H54 (cell line): Measurements from ENCODE around the gene ZNF503.

Experiments used
- DNase-seq: peaks from one replicate; pipeline ENCODE4 v3.0.0; 2011; ENCODE audit warnings: low spot score, mixed read lengths; ENCODE audit not compliant: insufficient read length
- FAIRE-seq: peaks from 3 replicates; lab custom pipeline; 2011; peaks lifted over from hg19 to GRCh38; lab: Jason Lieb, UNC
- POLR2A ChIP-seq: IDR thresholded peaks from 2 replicates; pipeline ENCODE4 v1.6.1; 2011; ENCODE audit warnings: low read depth, mild to moderate bottlenecking, low read length

Gene ZNF503

DNA sequence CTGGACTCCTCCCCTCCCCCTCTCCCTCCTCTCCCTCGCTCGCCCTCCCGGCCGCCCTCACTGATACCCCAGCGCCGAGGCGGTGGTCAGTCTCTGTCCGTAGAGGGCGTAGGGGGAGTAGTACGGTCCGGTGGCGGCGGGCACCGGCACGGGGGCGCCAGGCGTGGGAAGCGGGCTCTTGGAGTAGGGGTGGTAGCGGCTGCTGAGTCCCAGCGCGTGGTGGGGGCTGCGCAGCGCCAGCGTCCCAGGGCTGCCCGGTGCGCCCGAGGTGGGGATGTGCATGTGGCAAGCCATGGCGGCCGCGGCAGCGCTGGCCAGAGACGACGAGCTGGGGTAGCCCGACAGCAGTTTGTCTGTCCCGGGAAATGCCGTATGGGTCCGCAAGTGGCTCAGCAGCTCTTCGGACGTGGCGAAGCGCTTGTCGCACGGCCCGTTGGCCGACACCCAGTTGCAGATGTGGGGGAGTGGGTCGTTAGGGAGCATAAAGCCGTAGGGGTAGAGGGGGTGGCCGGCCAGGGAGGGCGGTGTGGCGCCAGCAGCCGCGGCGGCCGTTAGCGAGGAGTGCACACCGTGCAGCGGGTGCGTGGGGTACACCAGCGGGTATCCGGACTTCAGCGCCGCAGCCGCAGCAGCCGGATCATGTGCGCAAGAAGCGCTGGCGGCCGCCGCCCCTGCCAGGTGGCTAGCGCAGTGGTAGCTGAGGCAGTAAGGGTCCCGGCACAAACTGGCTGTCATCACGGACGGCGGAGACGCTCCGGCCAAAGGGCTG, 2.7 kb downstream of the ZNF503 start:
- TF ChIP-seq POLR2A: no peak
- FAIRE-seq (no peak), DNase-seq (no peak)

GRCh38 chr10:75398200-75398691, 3.3 kb downstream of the ZNF503 start:
- FAIRE-seq: no peak

DNA sequence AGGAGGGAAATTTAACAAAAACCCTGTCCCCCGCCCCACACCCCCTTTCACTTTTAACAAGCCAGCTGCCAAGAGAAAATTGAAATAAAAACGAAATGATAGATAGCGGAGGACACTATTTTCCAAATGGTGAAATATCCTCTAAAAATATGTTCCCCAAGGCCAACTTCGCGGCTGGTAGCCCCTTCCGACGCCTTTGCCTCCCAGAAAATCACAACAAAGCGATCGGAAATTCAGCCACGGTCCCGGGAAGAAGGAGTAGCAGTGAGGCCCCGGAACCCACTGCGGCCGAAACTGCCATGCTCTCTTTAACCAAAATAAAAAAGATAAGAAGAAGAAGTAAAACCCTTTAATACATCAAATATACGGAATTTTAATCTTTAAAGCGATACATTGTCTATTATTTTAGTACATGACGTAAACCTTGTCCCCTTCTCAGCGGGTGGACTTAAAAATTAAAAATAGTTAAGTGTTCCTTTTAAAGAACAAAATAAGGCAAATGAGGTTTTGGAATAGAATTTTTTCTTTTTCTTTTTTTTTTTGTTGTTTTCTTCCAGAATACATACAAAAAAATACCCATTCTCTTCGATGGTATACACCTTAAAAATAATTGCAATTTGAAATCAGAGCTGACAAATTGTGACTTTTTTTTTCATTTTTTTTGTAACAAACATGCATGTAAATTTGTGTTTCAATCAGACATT, 3.9 kb downstream of the ZNF503 start:
- no peak for DNase-seq
- no peak for TF ChIP-seq POLR2A
- FAIRE-seq: no peak

More at GRCh38 chr10:75398200-75398691, 3.3 kb downstream of the ZNF503 start:
- no peak for TF ChIP-seq POLR2A
- DNase-seq: no peak

GRCh38 chr10:75396631-75397495, 4.7 kb downstream of the ZNF503 start:
- FAIRE-seq (no peak), DNase-seq (no peak)
- no peak for TF ChIP-seq POLR2A

- TF ChIP-seq POLR2A: no peak
- no peak for FAIRE-seq
- DNase-seq: no peak
These were observed 5.5 kb downstream of the ZNF503 start for GRCh38 chr10:75395932-75396630.

- FAIRE-seq (no peak), DNase-seq (no peak)
- TF ChIP-seq POLR2A: no peak
These were observed 6.3 kb downstream of the ZNF503 start for GRCh38 chr10:75395066-75395931.

GRCh38 chr10:75394221-75394620, 7.3 kb downstream of the ZNF503 start:
- no peak for DNase-seq
- no peak for FAIRE-seq
- no peak for TF ChIP-seq POLR2A

DNA sequence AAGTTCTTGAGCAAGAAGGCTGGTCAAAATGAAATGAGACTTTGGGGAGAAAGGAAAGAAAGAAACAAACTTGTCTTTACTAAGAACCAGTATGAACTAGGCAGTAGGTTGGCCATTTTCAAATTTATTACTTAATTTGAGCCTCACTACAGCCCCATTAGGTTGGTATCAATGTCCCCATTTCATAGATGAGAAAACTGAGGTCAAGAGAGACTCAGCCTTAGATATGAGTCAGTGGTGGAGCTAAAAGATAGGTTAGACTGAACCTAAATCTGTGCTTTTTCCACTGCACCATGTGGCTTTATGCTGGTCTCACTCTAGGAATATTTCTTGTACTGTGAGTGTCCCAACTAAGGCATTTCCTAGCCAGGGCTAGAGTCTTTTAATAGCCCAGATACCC, 8.8 kb downstream of the ZNF503 start:
- FAIRE-seq (no peak), DNase-seq (no peak)
- no peak for TF ChIP-seq POLR2A

- DNase-seq (no peak), FAIRE-seq (no peak)
- TF ChIP-seq POLR2A: no peak
These were observed 9.3 kb downstream of the ZNF503 start for GRCh38 chr10:75392271-75392670.

DNA sequence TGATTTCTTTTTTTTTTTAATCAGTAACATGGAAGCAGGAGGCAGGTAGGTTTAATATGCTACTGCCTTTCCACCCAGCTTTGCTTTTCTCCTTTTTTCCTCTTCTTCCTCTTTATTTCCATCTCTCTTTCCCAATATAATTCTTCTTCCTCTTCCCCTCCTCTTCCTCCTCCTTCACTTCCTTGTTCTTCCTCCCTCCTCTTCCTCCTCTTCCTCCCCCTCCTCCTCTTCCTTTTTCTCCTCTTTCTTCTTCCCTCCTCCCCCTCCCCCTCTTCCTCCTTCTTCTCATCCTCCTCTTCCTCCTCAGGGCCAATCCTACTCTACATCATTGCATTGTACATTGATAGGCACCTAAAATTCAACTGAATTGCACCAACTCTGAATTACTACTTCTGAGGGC, 11.4 kb downstream of the ZNF503 start:
- TF ChIP-seq POLR2A: no peak
- DNase-seq (no peak), FAIRE-seq (no peak)

DNA sequence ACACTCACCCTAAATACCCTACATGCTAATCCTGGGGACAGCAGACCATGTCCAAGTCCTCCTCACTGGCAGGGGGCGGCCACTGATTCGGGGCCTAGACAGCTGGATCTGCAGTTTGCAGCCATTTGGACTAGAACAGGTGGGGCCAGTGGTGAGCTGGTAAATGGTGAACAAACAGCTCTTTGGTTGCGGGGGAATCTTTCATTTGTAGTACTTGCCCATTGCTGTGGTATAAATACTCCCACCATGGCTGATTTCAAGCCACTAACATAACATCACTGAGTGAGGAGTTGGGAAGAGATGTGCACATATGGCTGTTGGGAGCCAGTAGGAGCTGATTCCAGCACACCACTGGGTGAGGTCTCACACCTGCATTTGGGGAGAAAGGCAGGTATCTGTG, 13.5 kb downstream of the ZNF503 start:
- TF ChIP-seq POLR2A: no peak
- no peak for FAIRE-seq
- no peak for DNase-seq

GRCh38 chr10:75386128-75386527, 15.4 kb downstream of the ZNF503 start:
- FAIRE-seq: no peak
- no peak for DNase-seq
- TF ChIP-seq POLR2A: no peak
